Tibial artery (tissue), 4 donors: Measurements from ENCODE around the gene RBMS3.

Experiments
- DNase-seq, 2 donors: peaks; one replicate each; pipeline ENCODE4 v3.0.0-alpha.2; 2019
- H3K27ac ChIP-seq, 2 donors: fragments of 200-600 bp; sonication (generic) in 1 of 2; 1 replicate in 1 of 2; 2 replicates in 1 of 2; pipeline ENCODE4 v1.5.1; 2018 to 2019; ENCODE audit warnings: mild to moderate bottlenecking in 1 of 2
- H3K27me3 ChIP-seq, 2 donors: fragments of 200-600 bp; sonication (generic) in 1 of 2; one replicate each; pipeline versions ENCODE4 v1.5.1 to v1.6.0; 2016 to 2019
- H3K36me3 ChIP-seq, 3 donors: fragments of 200-600 bp; sonication (generic) in 2 of 3; one replicate each; pipeline ENCODE4 v1.5.1; 2016 to 2019; ENCODE audit warnings: mild to moderate bottlenecking in 2 of 3
- H3K4me1 ChIP-seq, 4 donors: fragments of 200-600 bp; sonication (generic) in 2 of 4; 1 replicate in 3 of 4; 2 replicates in 1 of 4; pipeline ENCODE4 v1.5.1; 2016 to 2019
- H3K4me3 ChIP-seq, 2 donors: fragments of 200-600 bp; sonication (generic) in 1 of 2; 1 replicate in 1 of 2; 2 replicates in 1 of 2; pipeline ENCODE4 v1.5.1; 2018 to 2019; ENCODE audit warnings: mild to moderate bottlenecking in 2 of 2
- H3K9me3 ChIP-seq, 3 donors: fragments of 200-600 bp; sonication (generic) in 1 of 3; one replicate each; pipeline ENCODE4 v1.5.1; 2016 to 2019
- intact Hi-C: fragments of 100-400 bp; cut with DNase I; formaldehyde crosslinking; loops from one replicate; pipeline ENCODE4 v1.15.0; 2023; ENCODE audit warnings: low total_unique reads
- TF ChIP-seq, protein P1 (sequence below), 2 experiments: fragments of 200-600 bp in 1 of 2; fragments of 450-650 bp in 1 of 2; IDR thresholded peaks; one replicate each; pipeline ENCODE4 v1.5.1; 2017 to 2019; ENCODE audit warnings: antibody characterized with exemption in 2 of 2, mild to moderate bottlenecking in 1 of 2, moderate library complexity in 1 of 2

RBMS3 gene

DNA sequence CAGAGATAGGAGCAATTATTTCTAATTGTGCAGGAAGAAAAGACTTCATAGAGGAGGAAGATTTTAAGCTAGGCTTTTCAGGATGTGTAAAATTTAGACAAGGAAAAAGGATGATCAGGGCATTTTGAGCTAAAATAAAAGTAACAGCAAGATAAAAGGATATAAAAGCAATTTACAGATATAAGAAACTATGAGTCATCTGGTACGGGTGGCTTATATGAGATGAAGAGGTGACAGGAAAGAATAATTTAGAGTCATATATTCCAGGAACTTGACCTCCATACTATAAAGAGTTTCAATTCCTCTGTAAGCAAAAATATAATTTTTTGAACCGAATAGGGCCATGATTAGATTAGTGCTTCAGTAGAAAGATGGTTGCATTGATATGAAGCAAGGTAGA lies 273.7 kb downstream of the RBMS3 start:
- H3K36me3 ChIP-seq = no peaks in the 10 kb centered on the region
- DNase-seq = no peak
- no peak overlapping the region for H3K4me3 ChIP-seq
- H3K27me3 ChIP-seq = no peaks in the 10 kb centered on the region
- intact Hi-C loops = no loop called here
- H3K9me3 ChIP-seq = no peaks in the 10 kb centered on the region
- TF ChIP-seq, protein P1, sequence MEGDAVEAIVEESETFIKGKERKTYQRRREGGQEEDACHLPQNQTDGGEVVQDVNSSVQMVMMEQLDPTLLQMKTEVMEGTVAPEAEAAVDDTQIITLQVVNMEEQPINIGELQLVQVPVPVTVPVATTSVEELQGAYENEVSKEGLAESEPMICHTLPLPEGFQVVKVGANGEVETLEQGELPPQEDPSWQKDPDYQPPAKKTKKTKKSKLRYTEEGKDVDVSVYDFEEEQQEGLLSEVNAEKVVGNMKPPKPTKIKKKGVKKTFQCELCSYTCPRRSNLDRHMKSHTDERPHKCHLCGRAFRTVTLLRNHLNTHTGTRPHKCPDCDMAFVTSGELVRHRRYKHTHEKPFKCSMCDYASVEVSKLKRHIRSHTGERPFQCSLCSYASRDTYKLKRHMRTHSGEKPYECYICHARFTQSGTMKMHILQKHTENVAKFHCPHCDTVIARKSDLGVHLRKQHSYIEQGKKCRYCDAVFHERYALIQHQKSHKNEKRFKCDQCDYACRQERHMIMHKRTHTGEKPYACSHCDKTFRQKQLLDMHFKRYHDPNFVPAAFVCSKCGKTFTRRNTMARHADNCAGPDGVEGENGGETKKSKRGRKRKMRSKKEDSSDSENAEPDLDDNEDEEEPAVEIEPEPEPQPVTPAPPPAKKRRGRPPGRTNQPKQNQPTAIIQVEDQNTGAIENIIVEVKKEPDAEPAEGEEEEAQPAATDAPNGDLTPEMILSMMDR (IDR thresholded peaks at IDR 0.05) = no peak
- H3K27ac ChIP-seq = no peak overlapping the region
- H3K4me1 ChIP-seq = peaks cover 0 to 68% (median 28%) of the 10 kb centered on the region in 4 donors

DNA sequence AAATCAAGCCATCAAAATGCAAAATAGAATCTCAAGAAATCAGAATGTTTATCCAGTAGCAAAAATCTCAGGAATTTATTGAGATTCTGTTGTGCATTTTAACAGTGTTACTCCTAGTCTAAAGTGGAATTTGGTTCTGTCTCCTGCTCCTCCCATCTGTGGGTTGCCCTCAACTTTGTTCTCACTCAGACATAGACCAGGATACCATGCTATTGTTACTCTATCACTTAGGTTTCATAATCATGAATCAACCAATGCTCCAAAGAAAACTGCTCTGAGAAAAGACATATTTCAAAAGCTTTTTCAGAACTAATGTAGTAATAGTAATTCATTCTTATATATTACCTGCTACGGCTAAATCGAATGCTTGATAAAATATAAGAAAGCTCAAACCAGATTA lies 274.7 kb downstream of the RBMS3 start:
- Histone ChIP-seq H3K4me3 (no peak overlapping the region), H3K9me3 (no peaks in the 10 kb centered on the region), H3K27ac (no peak overlapping the region), H3K36me3 (no peaks in the 10 kb centered on the region), H3K27me3 (no peaks in the 10 kb centered on the region), H3K4me1 (peaks cover 0 to 64% (median 30%) of the 10 kb centered on the region in 4 donors)
- TF ChIP-seq, protein P1 (IDR thresholded peaks at IDR 0.05) = no peak
- DNase-seq = no peak
- intact Hi-C loops = no loop called here

DNA sequence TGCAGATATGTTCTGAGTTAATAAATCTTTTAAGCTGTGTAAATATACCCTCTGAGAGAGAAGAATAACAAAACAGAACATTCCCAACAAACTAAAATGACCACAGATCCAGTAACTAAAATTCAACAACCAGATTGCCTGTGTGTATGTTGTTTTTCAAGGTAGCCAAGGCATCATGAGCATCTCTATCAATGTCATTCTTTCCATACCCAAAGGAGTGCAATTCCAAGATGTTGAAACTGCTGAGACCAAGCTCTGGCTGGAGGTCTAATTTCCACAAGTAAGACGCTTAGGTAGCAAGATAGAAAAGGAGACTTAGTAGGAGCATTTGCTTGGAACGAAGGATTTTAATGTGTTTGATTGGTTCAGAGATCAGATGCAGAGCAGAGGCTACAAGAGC lies 276.3 kb downstream of the RBMS3 start:
- Histone ChIP-seq H3K36me3 (no peaks in the 10 kb centered on the region), H3K9me3 (no peaks in the 10 kb centered on the region), H3K27me3 (no peaks in the 10 kb centered on the region), H3K4me1 (peaks cover 0 to 55% (median 24%) of the 10 kb centered on the region in 4 donors), H3K27ac (peak overlapping the region in 1 of 2 donors; percentile 37), H3K4me3 (no peak overlapping the region)
- TF ChIP-seq, protein P1 (IDR thresholded peaks at IDR 0.05) = no peak
- no peak for DNase-seq
- intact Hi-C loops = no loop called here

GRCh38 chr3:29557825-29558224 lies 277.0 kb downstream of the RBMS3 start:
- TF ChIP-seq, protein P1 (IDR thresholded peaks at IDR 0.05) = no peak
- Histone ChIP-seq H3K27ac (peak overlapping the region in 1 of 2 donors; percentile 37), H3K27me3 (no peaks in the 10 kb centered on the region), H3K36me3 (no peaks in the 10 kb centered on the region), H3K4me3 (no peak overlapping the region), H3K4me1 (peaks cover 0 to 49% (median 19%) of the 10 kb centered on the region in 4 donors), H3K9me3 (no peaks in the 10 kb centered on the region)
- intact Hi-C loops = no loop called here
- DNase-seq = no peak

DNA sequence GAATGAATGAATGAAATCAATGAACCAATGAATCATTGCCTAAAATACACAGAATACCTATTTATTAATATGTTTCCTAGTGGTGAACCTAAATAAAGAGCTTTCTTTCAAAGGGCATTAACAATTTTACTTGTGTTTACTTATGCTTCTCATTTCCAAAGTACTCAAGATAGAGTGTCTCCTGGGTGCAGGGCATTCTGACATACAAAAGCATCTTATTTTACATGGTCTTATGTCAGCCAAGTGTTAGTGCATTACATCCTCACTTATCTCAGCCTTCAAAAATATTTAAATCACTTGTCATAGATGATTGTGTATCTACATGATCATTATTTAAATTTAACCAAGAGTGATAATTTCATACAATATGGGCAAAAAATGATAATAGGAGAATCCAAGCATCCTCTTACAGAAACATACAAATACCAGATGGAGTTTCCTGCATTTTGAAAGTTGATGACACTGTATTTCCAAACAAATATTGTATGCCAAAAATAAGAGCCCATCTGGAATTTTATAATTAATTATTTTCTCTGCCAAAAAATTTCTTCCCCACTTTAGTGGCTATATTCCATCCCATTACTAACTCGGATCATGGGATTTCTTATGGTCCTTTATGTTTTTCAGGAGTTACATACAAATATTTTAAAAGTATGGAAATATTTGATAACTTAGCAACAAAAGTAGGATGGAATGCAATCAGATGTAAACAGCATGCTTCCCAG lies 279.0 kb downstream of the RBMS3 start:
- peaks cover 0 to 44% (median 13%) of the 10 kb centered on the region in 4 donors for H3K4me1 ChIP-seq
- no peaks in the 10 kb centered on the region for H3K27me3 ChIP-seq
- H3K4me3 ChIP-seq = no peak overlapping the region
- no peak overlapping the region for H3K27ac ChIP-seq
- DNase-seq = no peak
- no peaks in the 10 kb centered on the region for H3K9me3 ChIP-seq
- TF ChIP-seq, protein P1 (IDR thresholded peaks at IDR 0.05) = no peak
- no peaks in the 10 kb centered on the region for H3K36me3 ChIP-seq
- intact Hi-C loops = no loop called here
